ENCODE data around the gene CYFIP2.

Gene CYFIP2

GRCh38 chr5:157265714-157266285, at the start of gene CYFIP2:
Gene CYFIP2, plus strand, starts transcription at chr5:157266123. Its CDS starts 19,239 bp downstream, at chr5:157285362.
- TF ChIP-seq BHLHE40 (IDR thresholded peaks at IDR 0.05; ENCODE audit: borderline replicate concordance), result no peak
- TF ChIP-seq SUZ12 (IDR thresholded peaks at IDR 0.05), result no peak
- TF ChIP-seq HDGF (IDR thresholded peaks at IDR 0.05; ENCODE audit: borderline replicate concordance), result no peak
- peak; percentile 65 for TF ChIP-seq L3MBTL2 (conservative IDR thresholded peaks at IDR 0.05)
- no peak for TF ChIP-seq NFRKB (IDR thresholded peaks at IDR 0.05)
- no peak for TF ChIP-seq FOXM1 (IDR thresholded peaks at IDR 0.05; ENCODE audit: borderline replicate concordance)
- no peak for TF ChIP-seq SP1 (IDR thresholded peaks at IDR 0.05)
- TF ChIP-seq FOXK2 (IDR thresholded peaks at IDR 0.05), result no peak
- ChIA-PET POLR2A (interaction anchor here (0.9 to 1.6 kb wide), 3 partner anchors 8 to 123 kb away, joined by 3 to 4 read pairs (median 3); partner anchors contain the start of gene MED7), CTCF (interaction anchor here (0.6 to 1.8 kb wide), 2 partner anchors 11 to 13 kb away, joined by 5 to 6 read pairs; no protein-coding TSS in a partner anchor)
- DNase-seq (ENCODE audit: extremely low spot score), result peak; percentile 86

GRCh38 chr5:157216391-157217142, 49.4 kb upstream of the CYFIP2 start:
- no peak for DNase-seq (ENCODE audit: extremely low spot score)
- TF ChIP-seq L3MBTL2 (conservative IDR thresholded peaks at IDR 0.05) (no peak), ZNF384 (IDR thresholded peaks at IDR 0.05) (no peak), ELF4 (IDR thresholded peaks at IDR 0.05) (no peak), SP1 (IDR thresholded peaks at IDR 0.05) (no peak), PKNOX1 (IDR thresholded peaks at IDR 0.05) (no peak), CTBP1 (IDR thresholded peaks at IDR 0.05; ENCODE audit: borderline replicate concordance) (no peak), SUZ12 (IDR thresholded peaks at IDR 0.05) (no peak), LEF1 (IDR thresholded peaks at IDR 0.05; ENCODE audit: borderline replicate concordance) (no peak), FOXM1 (IDR thresholded peaks at IDR 0.05; ENCODE audit: borderline replicate concordance) (no peak), ARNT (IDR thresholded peaks at IDR 0.05) (no peak), HDGF (IDR thresholded peaks at IDR 0.05; ENCODE audit: borderline replicate concordance) (no peak)
- CTCF ChIA-PET, result no interaction called here
- POLR2A ChIA-PET, result no interaction called here

DNA sequence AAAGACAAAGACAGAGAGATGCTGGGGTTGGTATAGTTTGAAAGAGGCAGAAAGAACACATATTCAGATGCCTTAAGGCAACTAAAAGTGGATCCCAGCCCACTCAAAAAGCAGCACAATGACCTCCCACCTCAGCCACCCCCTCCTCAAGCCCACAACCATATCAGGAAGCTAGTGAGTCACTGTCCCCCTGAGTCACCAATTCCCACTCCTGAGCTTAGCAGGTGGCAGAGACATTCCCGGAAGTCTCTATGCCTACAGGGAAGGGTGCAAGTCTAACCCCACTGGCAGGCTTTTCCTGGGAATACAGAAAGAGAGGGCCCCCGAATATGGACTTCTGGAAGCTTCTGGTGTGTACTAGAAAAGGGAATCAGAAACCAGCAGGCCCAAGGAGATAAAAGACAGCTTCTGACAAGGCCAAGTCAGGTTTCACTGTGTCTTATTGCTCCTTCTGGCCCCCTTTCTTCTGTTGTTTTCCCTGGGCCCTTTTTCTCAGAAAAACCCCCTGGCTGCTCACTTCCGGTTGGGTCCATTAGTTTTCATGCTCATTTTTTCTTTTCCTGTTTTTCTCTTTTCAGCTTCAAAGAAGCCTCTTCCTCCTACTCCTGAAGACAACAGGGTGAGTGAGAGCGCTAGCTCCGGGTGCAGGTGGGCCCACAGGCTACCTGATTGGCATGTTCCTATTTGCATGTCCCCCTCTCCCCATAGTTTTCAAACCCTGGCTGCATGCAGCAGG, 48.5 kb upstream of the CYFIP2 start:
- TF ChIP-seq FOXM1 (IDR thresholded peaks at IDR 0.05; ENCODE audit: borderline replicate concordance) (no peak), PKNOX1 (IDR thresholded peaks at IDR 0.05) (no peak), L3MBTL2 (conservative IDR thresholded peaks at IDR 0.05) (no peak), CTBP1 (IDR thresholded peaks at IDR 0.05; ENCODE audit: borderline replicate concordance) (no peak), NFRKB (IDR thresholded peaks at IDR 0.05) (no peak), TARDBP (IDR thresholded peaks at IDR 0.05) (no peak), HDGF (IDR thresholded peaks at IDR 0.05; ENCODE audit: borderline replicate concordance) (no peak), BHLHE40 (IDR thresholded peaks at IDR 0.05; ENCODE audit: borderline replicate concordance) (no peak), ELF4 (IDR thresholded peaks at IDR 0.05) (no peak), ARNT (IDR thresholded peaks at IDR 0.05) (no peak), FOXK2 (IDR thresholded peaks at IDR 0.05) (no peak), LEF1 (IDR thresholded peaks at IDR 0.05; ENCODE audit: borderline replicate concordance) (no peak), FOXA1 (IDR thresholded peaks at IDR 0.05) (no peak)
- DNase-seq (ENCODE audit: extremely low spot score), result no peak
- CTCF ChIA-PET, result no interaction called here
- POLR2A ChIA-PET, result no interaction called here

DNA sequence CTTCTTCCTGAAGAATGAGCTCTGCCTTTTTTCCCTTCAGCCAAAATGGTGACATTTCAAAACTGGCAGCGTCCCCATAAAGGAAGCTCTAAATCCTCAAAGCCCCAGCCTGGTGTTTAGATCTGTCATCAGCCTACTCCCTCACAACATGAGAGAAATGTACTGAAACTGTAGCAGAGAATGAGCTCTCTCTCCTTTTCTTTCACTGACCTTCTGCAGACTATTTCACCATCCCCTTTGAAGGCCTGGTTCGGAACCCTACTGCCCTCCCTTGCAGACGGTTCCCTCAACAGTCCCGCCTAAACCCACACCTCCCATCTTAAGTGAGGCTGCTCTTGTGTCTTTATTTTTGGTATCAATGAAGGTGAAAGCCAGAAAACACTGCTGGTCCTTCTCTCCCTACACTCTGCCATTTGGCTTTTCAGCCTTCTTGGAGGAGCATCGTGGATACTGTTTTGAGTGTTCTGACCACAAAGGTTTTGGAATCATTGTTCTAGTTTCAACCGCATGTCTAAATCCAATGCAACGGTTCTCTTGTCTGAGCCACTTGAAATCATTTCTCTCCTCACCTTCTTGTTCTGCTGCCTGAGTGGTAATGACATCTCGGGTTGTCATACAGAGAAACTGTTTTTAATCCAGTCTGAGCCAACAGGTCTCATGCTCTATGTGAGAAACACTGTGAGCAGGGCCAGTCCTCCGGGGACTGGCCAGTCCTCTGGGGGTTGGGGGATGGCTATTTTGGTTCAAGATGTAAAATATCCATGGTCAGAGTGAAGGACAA, 46.2 kb upstream of the CYFIP2 start:
- POLR2A ChIA-PET, result no interaction called here
- CTCF ChIA-PET, result interaction anchor here (1.2 kb wide), 1 partner anchor 35 kb away, joined by 3 read pairs; no protein-coding TSS in a partner anchor

More for the DNA sequence above, 46.2 kb upstream of the CYFIP2 start:
- no peak for DNase-seq (ENCODE audit: extremely low spot score)
- TF ChIP-seq FOXM1 (IDR thresholded peaks at IDR 0.05; ENCODE audit: borderline replicate concordance) (no peak), LEF1 (IDR thresholded peaks at IDR 0.05; ENCODE audit: borderline replicate concordance) (no peak), NFRKB (IDR thresholded peaks at IDR 0.05) (no peak), CTBP1 (IDR thresholded peaks at IDR 0.05; ENCODE audit: borderline replicate concordance) (no peak), SUZ12 (IDR thresholded peaks at IDR 0.05) (no peak), ZNF384 (IDR thresholded peaks at IDR 0.05) (no peak), BHLHE40 (IDR thresholded peaks at IDR 0.05; ENCODE audit: borderline replicate concordance) (no peak), L3MBTL2 (conservative IDR thresholded peaks at IDR 0.05) (no peak), SP1 (IDR thresholded peaks at IDR 0.05) (no peak), ELF4 (IDR thresholded peaks at IDR 0.05) (no peak), HDGF (IDR thresholded peaks at IDR 0.05; ENCODE audit: borderline replicate concordance) (no peak), ARNT (IDR thresholded peaks at IDR 0.05) (no peak), FOXK2 (IDR thresholded peaks at IDR 0.05) (no peak), TARDBP (IDR thresholded peaks at IDR 0.05) (no peak), PKNOX1 (IDR thresholded peaks at IDR 0.05) (no peak), FOXA1 (IDR thresholded peaks at IDR 0.05) (no peak)

Measured in HEK293T (cell line).